IMR-90 (cell line): ENCODE measurements around the gene STAT3. TPM values are rescaled to one million over a fixed set of nuclear protein-coding genes. Genes with fewer than 3 reads are reported as not detected.

Source experiments
- ATAC-seq: fragments of 200-7000 bp; cut with Tn5 transposase; 2 replicates; pipeline ENCODE4 v1.9.1; 2020; ENCODE audit warnings: low read depth, mild to moderate bottlenecking, moderate library complexity
- BruUV-seq: library from RNA; stranded (reverse); fragments of 400-500 nt; replicated peaks from 2 replicates; lab custom pipeline; 2021; lab: Mats Ljungman, UMichigan
- CTCF ChIA-PET: fragments of 300-600 bp; formaldehyde crosslinking; extraction: SDS; loops from one replicate; lab custom pipeline; 2021; ENCODE audit warnings: antibody characterized with exemption; lab: Yijun Ruan, JAX
- POLR2A ChIA-PET: fragments of 300-600 bp; sonication (Branson Sonifier 250); formaldehyde crosslinking; loops from one replicate; lab custom pipeline; 2022; ENCODE audit warnings: antibody characterized with exemption; ENCODE audit not compliant: unreplicated experiment; lab: Charles Lee
- DNase-seq: peaks from one replicate; pipeline ENCODE4 v3.0.0; 2013
- H2AFZ ChIP-seq: replicated peaks from 2 replicates; pipeline ENCODE3; 2013; ENCODE audit warnings: low read length, mild to moderate bottlenecking; ENCODE audit not compliant: poor library complexity
- H2AK5ac ChIP-seq: 2 replicates; pipeline ENCODE4 v1.6.1; 2013; ENCODE audit warnings: low read depth, low read length, inconsistent platforms
- H2AK9ac ChIP-seq: replicated peaks from 2 replicates; pipeline ENCODE3; 2013; ENCODE audit warnings: mild to moderate bottlenecking, low read depth, low read length, moderate library complexity; ENCODE audit not compliant: poor library complexity
- H2BK120ac ChIP-seq: 2 replicates; pipeline ENCODE4 v1.6.1; 2013; ENCODE audit warnings: low read depth, low read length, inconsistent platforms
- H2BK15ac ChIP-seq: 3 replicates; pipeline ENCODE4 v1.6.1; 2013; ENCODE audit warnings: low read depth, low read length, inconsistent platforms
- H2BK20ac ChIP-seq: 2 replicates; pipeline ENCODE4 v1.6.1; 2013; ENCODE audit warnings: low read depth, mild to moderate bottlenecking, inconsistent platforms, low read length, moderate library complexity
- H2BK5ac ChIP-seq: 2 replicates; pipeline ENCODE4 v1.6.1; 2013; ENCODE audit warnings: mild to moderate bottlenecking, low read depth, low read length, inconsistent platforms; ENCODE audit not compliant: poor library complexity, severe bottlenecking
- H3K14ac ChIP-seq: replicated peaks from 2 replicates; pipeline ENCODE4 v1.6.1; 2013; ENCODE audit warnings: low read depth, low read length, inconsistent platforms
- H3K18ac ChIP-seq: 2 replicates; pipeline ENCODE4 v1.6.1; 2013; ENCODE audit warnings: low read depth, low read length, control low read depth
- H3K23ac ChIP-seq: 2 replicates; pipeline ENCODE4 v1.6.1; 2013; ENCODE audit warnings: low read depth, low read length, inconsistent platforms
- H3K27ac ChIP-seq: 2 replicates; pipeline ENCODE4 v1.5.1; 2013; ENCODE audit warnings: mild to moderate bottlenecking, control low read depth, low read length; ENCODE audit not compliant: insufficient read depth
- H3K27me3 ChIP-seq: 2 replicates; pipeline ENCODE4 v1.6.1; 2013; ENCODE audit warnings: low read length; ENCODE audit not compliant: control insufficient read depth, insufficient read depth
- H3K36me3 ChIP-seq: 2 replicates; pipeline ENCODE4 v1.6.1; 2013; ENCODE audit warnings: low read length, mixed read lengths; ENCODE audit not compliant: control insufficient read depth, insufficient read depth
- H3K4ac ChIP-seq: 2 replicates; pipeline ENCODE4 v1.6.1; 2013; ENCODE audit warnings: low read depth, low read length, inconsistent platforms
- H3K4me1 ChIP-seq: 2 replicates; pipeline ENCODE4 v1.6.1; 2013; ENCODE audit warnings: low read length, mixed read lengths; ENCODE audit not compliant: control insufficient read depth, insufficient read depth
- H3K4me2 ChIP-seq: 2 replicates; pipeline ENCODE4 v1.6.1; 2013; ENCODE audit warnings: low read depth, mild to moderate bottlenecking, control low read depth, low read length, moderate library complexity
- H3K4me3 ChIP-seq: 2 replicates; pipeline ENCODE4 v1.5.1; 2013; ENCODE audit warnings: low read depth, mild to moderate bottlenecking, control low read depth, low read length, moderate library complexity; ENCODE audit not compliant: insufficient read depth
- H3K56ac ChIP-seq: 2 replicates; pipeline ENCODE4 v1.6.1; 2013; ENCODE audit warnings: low read length, inconsistent platforms; ENCODE audit not compliant: insufficient read depth; ENCODE audit errors: extremely low read depth
- H3K79me1 ChIP-seq, 2 experiments: 2 replicates each; pipeline ENCODE4 v1.6.1; 2013; ENCODE audit warnings: low read length in 2 of 2, inconsistent platforms in 1 of 2, low read depth in 1 of 2
- H3K9ac ChIP-seq: 2 replicates; pipeline ENCODE4 v1.6.1; 2013; ENCODE audit warnings: low read depth, low read length, control low read depth
- H3K9me1 ChIP-seq: 2 replicates; pipeline ENCODE4 v1.6.1; 2013; ENCODE audit warnings: low read length, inconsistent platforms; ENCODE audit not compliant: insufficient read depth
- H3K9me3 ChIP-seq: 2 replicates; pipeline ENCODE4 v1.6.1; 2013; ENCODE audit warnings: low read length; ENCODE audit not compliant: control insufficient read depth, insufficient read depth
- H4K20me1 ChIP-seq: 2 replicates; pipeline ENCODE4 v1.6.1; 2013; ENCODE audit warnings: low read length, inconsistent platforms; ENCODE audit not compliant: insufficient read depth
- H4K5ac ChIP-seq: 2 replicates; pipeline ENCODE4 v1.6.1; 2013; ENCODE audit warnings: mild to moderate bottlenecking, low read depth, low read length, control low read depth
- H4K8ac ChIP-seq, 2 experiments: 2 replicates each; pipeline ENCODE4 v1.6.1; 2013; ENCODE audit warnings: low read depth in 2 of 2, low read length in 2 of 2, control low read depth in 1 of 2, inconsistent platforms in 1 of 2
- H4K91ac ChIP-seq: 2 replicates; pipeline ENCODE4 v1.6.1; 2013; ENCODE audit warnings: low read depth, low read length, inconsistent platforms; ENCODE audit not compliant: insufficient read depth
- FOS ChIP-seq: fragments of 150-350 bp; IDR thresholded peaks from 2 replicates; pipeline ENCODE4 v1.6.1; 2016; ENCODE audit warnings: low read depth, low read length
- MXI1 ChIP-seq: IDR thresholded peaks from 2 replicates; pipeline ENCODE4 v1.6.1; 2012; ENCODE audit warnings: low read depth, mild to moderate bottlenecking, low read length, moderate library complexity, borderline replicate concordance
- RCOR1 ChIP-seq: IDR thresholded peaks from 2 replicates; pipeline ENCODE4 v1.6.1; 2012; ENCODE audit warnings: mild to moderate bottlenecking, low read length, improper control_type of control experiment; ENCODE audit not compliant: insufficient replicate concordance
- SMC3 ChIP-seq: fragments of 150-350 bp; IDR thresholded peaks from 2 replicates; pipeline ENCODE4 v1.6.1; 2016; ENCODE audit warnings: low read depth, mild to moderate bottlenecking, antibody characterized with exemption, low read length, moderate library complexity
- WGBS, 2 experiments: methylation state at CpG; one replicate each; pipeline versions ENCODE4 v1.1.5 to v1.1.7; 2013; ENCODE audit warnings: missing lambda C conversion rate in 2 of 2; ENCODE audit not compliant: insufficient read length in 1 of 2; ENCODE audit errors: extremely low coverage in 2 of 2; 5-methylcytosine and 5-hydroxymethylcytosine counted together
- dilution Hi-C: fragments of 300-500 bp; cut with HindIII; formaldehyde crosslinking; loops from one replicate; pipeline ENCODE4 v1.14.3; 2018; ENCODE audit warnings: low sequenced_read_pairs; ENCODE audit not compliant: unreplicated experiment
- in situ Hi-C: fragments of 300-500 bp; cut with MboI; formaldehyde crosslinking; loops from 3 replicates; pipeline ENCODE4 v1.14.3; 2019; ENCODE audit warnings: low sequenced_read_pairs, inconsistent platforms, mixed read lengths
- intact Hi-C: fragments of 100-400 bp; cut with micrococcal nuclease; formaldehyde crosslinking; loops from 2 replicates; pipeline ENCODE4 v1.10.0; 2022
- polyA plus RNA-seq, 3 experiments: library from polyadenylated mRNA; depleted of rRNA; stranded (reverse); fragments of >200 nt; gene quantifications; 2 replicates each; pipeline ENCODE4 v1.2.3, GENCODE V29; 2012; ENCODE audit warnings: low replicate concordance in 1 of 3
- total RNA-seq: library from RNA; depleted of rRNA; stranded (reverse); fragments of >200 nt; gene quantifications from 2 replicates; pipeline ENCODE4 v1.2.3, GENCODE V29; 2012
- TF ChIP-seq, protein P1 (sequence below): fragments of 150-350 bp; IDR thresholded peaks from 2 replicates; pipeline ENCODE4 v1.6.1; 2017; ENCODE audit warnings: mild to moderate bottlenecking, antibody characterized with exemption, low read length, low read depth

The STAT3 gene
- total and polyA plus RNA-seq, 2 of the 4 experiments (the other 2 are of a cell fraction), result 47.2 to 66.3 TPM

DNA sequence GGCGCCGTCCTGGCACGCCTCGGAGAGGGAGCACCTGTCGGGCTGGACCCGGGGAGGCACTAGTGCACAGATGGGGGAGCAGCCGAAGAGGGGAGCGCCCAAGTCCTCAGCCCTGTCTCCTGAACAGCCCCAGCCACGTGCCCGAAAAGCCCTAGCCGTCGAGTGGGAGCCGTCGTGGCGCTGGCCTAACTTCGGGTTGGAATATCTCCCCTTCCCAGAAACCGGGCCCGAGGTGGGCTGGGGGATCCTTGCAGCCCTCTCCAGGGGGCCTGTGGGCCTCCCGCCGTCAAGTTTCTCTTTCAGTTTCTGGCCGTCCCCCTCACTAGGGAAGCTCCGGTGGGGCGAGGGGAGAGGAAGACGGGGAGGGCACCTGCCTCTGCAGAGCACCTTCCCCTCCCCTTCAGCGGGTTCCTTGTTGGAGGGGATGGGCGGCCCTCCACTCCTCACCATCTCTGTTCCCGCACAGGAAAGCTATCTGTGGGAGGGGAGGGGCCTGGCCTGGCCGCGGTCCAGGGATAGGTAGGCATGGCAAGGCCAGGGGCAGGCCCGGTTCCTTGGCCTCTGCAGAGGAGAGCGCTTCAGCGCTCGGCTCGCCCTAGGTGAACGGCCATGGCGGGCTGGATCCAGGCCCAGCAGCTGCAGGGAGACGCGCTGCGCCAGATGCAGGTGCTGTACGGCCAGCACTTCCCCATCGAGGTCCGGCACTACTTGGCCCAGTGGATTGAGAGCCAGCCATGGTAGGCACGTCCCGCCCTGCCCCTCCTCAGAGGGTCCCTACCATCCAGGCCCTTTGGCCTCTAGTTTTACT is 99.2 kb downstream of the STAT3 start:
- no peak overlapping the region for H3K14ac ChIP-seq
- no peak overlapping the region for H2BK20ac ChIP-seq
- no peaks in the 10 kb centered on the region for H4K20me1 ChIP-seq
- in situ Hi-C loops, result no loop called here
- peak overlapping the region; percentile 92 for H2AFZ ChIP-seq
- peak overlapping the region; percentile 60; the same call in 1 of the 2 replicates for H2AK5ac ChIP-seq
- DNase-seq (no peak), ATAC-seq (no peak)
- intact Hi-C loops, result no loop called here
- H3K4me2 ChIP-seq, result peak overlapping the region; percentile 63
- peak overlapping the region; percentile 70 for H2AK9ac ChIP-seq
- H3K36me3 ChIP-seq, result no peaks in the 10 kb centered on the region
- H3K79me1 ChIP-seq, result no peaks in the 10 kb centered on the region
- H2BK120ac ChIP-seq, result no peak overlapping the region
- no peak overlapping the region for H3K27ac ChIP-seq
- no peak overlapping the region for H3K18ac ChIP-seq
- peaks cover 4% of the 10 kb centered on the region; the same call in 1 of the 2 replicates for H3K9me1 ChIP-seq
- ChIA-PET CTCF (no interaction called here), POLR2A (no interaction called here)
- H3K56ac ChIP-seq, result no peak overlapping the region
- no peak overlapping the region for H3K4ac ChIP-seq
- BruUV-seq, result no TSS peak
- no peak for TF ChIP-seq SMC3
- TF ChIP-seq, protein P1, sequence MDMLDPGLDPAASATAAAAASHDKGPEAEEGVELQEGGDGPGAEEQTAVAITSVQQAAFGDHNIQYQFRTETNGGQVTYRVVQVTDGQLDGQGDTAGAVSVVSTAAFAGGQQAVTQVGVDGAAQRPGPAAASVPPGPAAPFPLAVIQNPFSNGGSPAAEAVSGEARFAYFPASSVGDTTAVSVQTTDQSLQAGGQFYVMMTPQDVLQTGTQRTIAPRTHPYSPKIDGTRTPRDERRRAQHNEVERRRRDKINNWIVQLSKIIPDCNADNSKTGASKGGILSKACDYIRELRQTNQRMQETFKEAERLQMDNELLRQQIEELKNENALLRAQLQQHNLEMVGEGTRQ, result no peak
- no peak for TF ChIP-seq FOS
- no peak for TF ChIP-seq MXI1
- TF ChIP-seq RCOR1, result no peak
- no peak overlapping the region for H2BK5ac ChIP-seq
- no peak overlapping the region for H3K23ac ChIP-seq
- no peak overlapping the region for H4K91ac ChIP-seq
- peaks cover 14% of the 10 kb centered on the region for H3K4me1 ChIP-seq
- WGBS, 2 experiments, result 66% methylated on average over 27 of the region's 44 CpGs; no CpG with 5 or more reads in 1 of the 2 experiments
- peak overlapping the region; percentile 1; the same call in 1 of the 2 replicates for H4K5ac ChIP-seq
- H4K8ac ChIP-seq, result peak overlapping the region in 1 of 2 experiments; percentile 74; a peak in 1 of 4 replicates
- no peak overlapping the region for H2BK15ac ChIP-seq
- peak overlapping the region; percentile 63 for H3K4me3 ChIP-seq
- dilution Hi-C loops, result no loop called here
- H3K9me3 ChIP-seq, result no peaks in the 10 kb centered on the region
- no peak overlapping the region for H3K9ac ChIP-seq
- H3K27me3 ChIP-seq, result no peaks in the 10 kb centered on the region; the same call in 1 of the 2 replicates
